Gastrocnemius medialis (tissue), 4 donors: ENCODE measurements around the gene NRL.

ENCODE experiments used
- CTCF ChIP-seq, 5 experiments: fragments of 450-650 bp in 3 of 5; fragments of 200-600 bp in 2 of 5; sonication (generic) in 2 of 5; IDR thresholded peaks in 4 of 5; conservative IDR thresholded peaks in 1 of 5; 1 replicate in 4 of 5; 2 replicates in 1 of 5; pipeline ENCODE4 v1.5.1; 2016 to 2019; ENCODE audit warnings: antibody characterized with exemption in 5 of 5, mild to moderate bottlenecking in 3 of 5, moderate library complexity in 3 of 5
- POLR2A ChIP-seq, 2 donors: fragments of 450-650 bp; IDR thresholded peaks; one replicate each; pipeline ENCODE4 v1.6.1; 2017; ENCODE audit warnings: antibody characterized with exemption in 2 of 2, mild to moderate bottlenecking in 2 of 2, moderate library complexity in 2 of 2

GRCh38 chr14:24071144-24071697 lies 43.5 kb downstream of the NRL start, which contains the start of gene CPNE6:
- no peak for TF ChIP-seq CTCF (IDR thresholded peaks at IDR 0.05 in 4 of 5, conservative IDR thresholded peaks at IDR 0.05 in 1 of 5)
- TF ChIP-seq POLR2A (IDR thresholded peaks at IDR 0.05): no peak
